Measurements from ENCODE around the gene RPS2. TPM values are rescaled to one million over a fixed set of nuclear protein-coding genes. Genes with fewer than 3 reads are reported as not detected.

The RPS2 gene
- total RNA-seq, 1 donor from 2014 or later = 3,117 TPM

DNA sequence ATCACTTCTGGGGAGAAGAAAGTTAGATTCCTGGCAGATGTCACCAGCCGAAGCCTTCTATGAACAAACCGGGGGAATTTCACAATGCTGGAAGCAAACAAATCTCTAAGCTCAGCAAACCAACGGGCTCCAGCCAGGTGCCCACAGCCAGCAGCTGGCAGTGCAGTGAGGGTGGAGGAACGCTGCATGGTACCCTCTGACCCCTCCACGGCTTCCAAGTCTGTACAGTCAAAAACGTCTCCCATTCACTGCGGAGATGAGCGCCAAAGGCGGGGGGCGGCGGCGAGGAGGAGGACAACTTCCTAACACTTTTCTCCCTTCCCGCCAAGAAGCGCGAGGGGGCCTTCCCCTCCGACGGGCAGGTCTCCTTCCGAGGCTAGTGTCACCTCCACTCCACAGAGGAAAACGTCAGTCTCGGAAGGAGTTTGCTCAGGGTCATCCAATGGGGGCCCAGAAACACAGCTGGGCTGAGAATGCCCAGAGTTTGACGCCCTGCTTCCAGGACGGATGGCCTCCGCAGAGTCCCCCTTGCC, 44.1 kb upstream of the RPS2 start:
- no peaks in the 10 kb centered on the region for H3K9me3 ChIP-seq
- peak overlapping the region; percentile 90 to 94 for H3K4me3 ChIP-seq
- peaks cover 63% of the 10 kb centered on the region for H3K4me1 ChIP-seq
- TF ChIP-seq POLR2A (IDR thresholded peaks at IDR 0.05) = no peak
- TF ChIP-seq POLR2AphosphoS5 (IDR thresholded peaks at IDR 0.05; ENCODE audit: insufficient read depth in 1 of 2, low read depth in 1 of 2) = no peak
- TF ChIP-seq, protein P1, sequence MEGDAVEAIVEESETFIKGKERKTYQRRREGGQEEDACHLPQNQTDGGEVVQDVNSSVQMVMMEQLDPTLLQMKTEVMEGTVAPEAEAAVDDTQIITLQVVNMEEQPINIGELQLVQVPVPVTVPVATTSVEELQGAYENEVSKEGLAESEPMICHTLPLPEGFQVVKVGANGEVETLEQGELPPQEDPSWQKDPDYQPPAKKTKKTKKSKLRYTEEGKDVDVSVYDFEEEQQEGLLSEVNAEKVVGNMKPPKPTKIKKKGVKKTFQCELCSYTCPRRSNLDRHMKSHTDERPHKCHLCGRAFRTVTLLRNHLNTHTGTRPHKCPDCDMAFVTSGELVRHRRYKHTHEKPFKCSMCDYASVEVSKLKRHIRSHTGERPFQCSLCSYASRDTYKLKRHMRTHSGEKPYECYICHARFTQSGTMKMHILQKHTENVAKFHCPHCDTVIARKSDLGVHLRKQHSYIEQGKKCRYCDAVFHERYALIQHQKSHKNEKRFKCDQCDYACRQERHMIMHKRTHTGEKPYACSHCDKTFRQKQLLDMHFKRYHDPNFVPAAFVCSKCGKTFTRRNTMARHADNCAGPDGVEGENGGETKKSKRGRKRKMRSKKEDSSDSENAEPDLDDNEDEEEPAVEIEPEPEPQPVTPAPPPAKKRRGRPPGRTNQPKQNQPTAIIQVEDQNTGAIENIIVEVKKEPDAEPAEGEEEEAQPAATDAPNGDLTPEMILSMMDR (IDR thresholded peaks at IDR 0.05) = no peak
- intact Hi-C loops (cut with DNase I) = no loop called here
- peak overlapping the region; percentile 85 for H3K27ac ChIP-seq
- DNase-seq (ENCODE audit: extremely low spot score in 2 of 2) = no peak
- H3K27me3 ChIP-seq = no peaks in the 10 kb centered on the region
- no peaks in the 10 kb centered on the region for H3K36me3 ChIP-seq

- H3K27me3 ChIP-seq = no peaks in the 10 kb centered on the region
- peaks cover 0 to 3% of the 10 kb centered on the region in 2 donors for H3K36me3 ChIP-seq
- H3K27ac ChIP-seq = peak overlapping the region; percentile 85
- H3K4me1 ChIP-seq = peaks cover 68% of the 10 kb centered on the region
- intact Hi-C loops (cut with DNase I) = no loop called here
- no peaks in the 10 kb centered on the region for H3K9me3 ChIP-seq
- TF ChIP-seq POLR2AphosphoS5 (IDR thresholded peaks at IDR 0.05; ENCODE audit: insufficient read depth in 1 of 2, low read depth in 1 of 2) = peak; percentile 35 to 48
- no peak for TF ChIP-seq POLR2A (IDR thresholded peaks at IDR 0.05)
- DNase-seq (ENCODE audit: extremely low spot score in 2 of 2) = no peak
- peak overlapping the region; percentile 19 to 94 for H3K4me3 ChIP-seq
Measured at GRCh38 chr16:2008009-2008526, 43.4 kb upstream of the RPS2 start.

GRCh38 chr16:2007081-2007836, 42.6 kb upstream of the RPS2 start:
- peaks cover 0 to 11% of the 10 kb centered on the region in 2 donors for H3K36me3 ChIP-seq
- TF ChIP-seq, protein P1 (IDR thresholded peaks at IDR 0.05) = no peak
- TF ChIP-seq POLR2AphosphoS5 (IDR thresholded peaks at IDR 0.05; ENCODE audit: insufficient read depth in 1 of 2, low read depth in 1 of 2) = no peak
- TF ChIP-seq POLR2A (IDR thresholded peaks at IDR 0.05) = no peak
- H3K4me3 ChIP-seq = peak overlapping the region in 1 of 2 donors; percentile 19
- no peak for DNase-seq (ENCODE audit: extremely low spot score in 2 of 2)
- peak overlapping the region; percentile 85 for H3K27ac ChIP-seq
- no peaks in the 10 kb centered on the region for H3K9me3 ChIP-seq
- peaks cover 68% of the 10 kb centered on the region for H3K4me1 ChIP-seq
- H3K27me3 ChIP-seq = no peaks in the 10 kb centered on the region
- intact Hi-C loops (cut with DNase I) = no loop called here

- peaks cover 0 to 21% of the 10 kb centered on the region in 2 donors for H3K36me3 ChIP-seq
- peaks cover 68% of the 10 kb centered on the region for H3K4me1 ChIP-seq
Measured at GRCh38 chr16:2006317-2006716, 41.7 kb upstream of the RPS2 start.

GRCh38 chr16:2005646-2006045, 41.0 kb upstream of the RPS2 start:
- peaks cover 0 to 27% of the 10 kb centered on the region in 2 donors for H3K36me3 ChIP-seq
- TF ChIP-seq POLR2A (IDR thresholded peaks at IDR 0.05) = no peak
- TF ChIP-seq, protein P1 (IDR thresholded peaks at IDR 0.05) = no peak
- no peak for TF ChIP-seq POLR2AphosphoS5 (IDR thresholded peaks at IDR 0.05; ENCODE audit: insufficient read depth in 1 of 2, low read depth in 1 of 2)
- no peak for DNase-seq (ENCODE audit: extremely low spot score in 2 of 2)
- intact Hi-C loops (cut with DNase I) = no loop called here
- no peaks in the 10 kb centered on the region for H3K9me3 ChIP-seq
- H3K27ac ChIP-seq = no peak overlapping the region
- H3K27me3 ChIP-seq = no peaks in the 10 kb centered on the region
- H3K4me1 ChIP-seq = peaks cover 67% of the 10 kb centered on the region
- H3K4me3 ChIP-seq = no peak overlapping the region

More at GRCh38 chr16:2006317-2006716, 41.7 kb upstream of the RPS2 start:
- no peaks in the 10 kb centered on the region for H3K9me3 ChIP-seq
- TF ChIP-seq, protein P1 (IDR thresholded peaks at IDR 0.05) = no peak
- no peak for TF ChIP-seq POLR2A (IDR thresholded peaks at IDR 0.05)
- TF ChIP-seq POLR2AphosphoS5 (IDR thresholded peaks at IDR 0.05; ENCODE audit: insufficient read depth in 1 of 2, low read depth in 1 of 2) = no peak
- intact Hi-C loops (cut with DNase I) = no loop called here
- H3K4me3 ChIP-seq = no peak overlapping the region
- DNase-seq (ENCODE audit: extremely low spot score in 2 of 2) = no peak
- no peak overlapping the region for H3K27ac ChIP-seq
- no peaks in the 10 kb centered on the region for H3K27me3 ChIP-seq
